AG09319 (cell line): ENCODE data around the gene PTPN22.
A peak's percentile ranks its signal among the peaks of the same experiment; 100 is the strongest.

Experiments
- DNase-seq: peaks from one replicate; pipeline ENCODE4 v3.0.0-alpha.2; 2010; ENCODE audit warnings: low read depth; ENCODE audit errors: extremely low read depth
- TF ChIP-seq, protein P1 (sequence below): IDR thresholded peaks from 2 replicates; pipeline ENCODE4 v1.5.1; 2011; ENCODE audit warnings: low read depth, mild to moderate bottlenecking, inconsistent platforms, low read length, moderate library complexity

The PTPN22 gene

DNA sequence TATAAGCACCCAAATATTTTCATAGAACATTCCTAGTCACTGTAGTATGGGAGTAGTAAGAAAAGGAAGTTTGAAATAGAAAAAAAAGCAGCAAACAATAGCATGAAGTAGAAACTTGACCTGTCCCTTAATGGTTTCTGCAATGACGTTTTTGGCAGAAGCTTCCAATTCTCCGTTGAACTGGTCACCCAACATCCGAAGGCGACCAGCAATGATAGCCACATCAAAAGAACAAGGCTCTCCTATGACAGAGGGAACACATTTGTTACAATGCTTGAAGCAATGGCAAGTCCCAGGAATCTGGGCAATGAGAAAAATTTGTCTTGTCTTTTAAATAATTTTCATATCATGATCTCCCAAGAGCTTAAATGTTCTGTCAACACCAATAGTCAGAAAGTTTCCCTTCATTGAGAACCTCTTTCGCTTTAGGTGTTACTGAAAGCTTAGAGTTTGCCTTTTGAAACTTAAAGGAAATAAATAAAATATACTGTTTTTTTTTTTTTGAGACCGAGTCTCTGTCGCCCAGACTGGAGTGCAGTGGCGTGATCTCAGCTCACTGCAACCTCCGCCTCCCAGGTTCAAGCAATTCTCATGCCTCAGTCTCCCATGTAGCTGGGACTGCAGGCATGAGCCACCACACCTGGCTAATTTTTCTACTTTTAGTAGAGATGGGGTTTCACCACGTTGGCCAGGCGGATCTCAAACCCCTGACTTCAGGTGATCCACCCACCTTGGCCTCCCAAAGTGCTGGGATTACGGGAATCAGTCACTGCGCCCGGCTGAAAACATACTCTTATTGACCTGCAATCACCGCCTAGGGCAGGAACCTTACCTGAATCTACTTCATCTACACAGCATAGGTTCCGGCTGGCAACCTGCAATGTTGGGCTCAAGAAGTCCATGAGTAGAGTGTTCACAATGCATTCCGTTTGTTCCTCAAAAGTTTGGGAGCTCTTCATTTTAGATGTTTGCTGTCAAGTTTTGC is 15.2 kb upstream of the PTPN22 start:
- no peak for DNase-seq
- TF ChIP-seq, protein P1, sequence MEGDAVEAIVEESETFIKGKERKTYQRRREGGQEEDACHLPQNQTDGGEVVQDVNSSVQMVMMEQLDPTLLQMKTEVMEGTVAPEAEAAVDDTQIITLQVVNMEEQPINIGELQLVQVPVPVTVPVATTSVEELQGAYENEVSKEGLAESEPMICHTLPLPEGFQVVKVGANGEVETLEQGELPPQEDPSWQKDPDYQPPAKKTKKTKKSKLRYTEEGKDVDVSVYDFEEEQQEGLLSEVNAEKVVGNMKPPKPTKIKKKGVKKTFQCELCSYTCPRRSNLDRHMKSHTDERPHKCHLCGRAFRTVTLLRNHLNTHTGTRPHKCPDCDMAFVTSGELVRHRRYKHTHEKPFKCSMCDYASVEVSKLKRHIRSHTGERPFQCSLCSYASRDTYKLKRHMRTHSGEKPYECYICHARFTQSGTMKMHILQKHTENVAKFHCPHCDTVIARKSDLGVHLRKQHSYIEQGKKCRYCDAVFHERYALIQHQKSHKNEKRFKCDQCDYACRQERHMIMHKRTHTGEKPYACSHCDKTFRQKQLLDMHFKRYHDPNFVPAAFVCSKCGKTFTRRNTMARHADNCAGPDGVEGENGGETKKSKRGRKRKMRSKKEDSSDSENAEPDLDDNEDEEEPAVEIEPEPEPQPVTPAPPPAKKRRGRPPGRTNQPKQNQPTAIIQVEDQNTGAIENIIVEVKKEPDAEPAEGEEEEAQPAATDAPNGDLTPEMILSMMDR, result no peak

DNA sequence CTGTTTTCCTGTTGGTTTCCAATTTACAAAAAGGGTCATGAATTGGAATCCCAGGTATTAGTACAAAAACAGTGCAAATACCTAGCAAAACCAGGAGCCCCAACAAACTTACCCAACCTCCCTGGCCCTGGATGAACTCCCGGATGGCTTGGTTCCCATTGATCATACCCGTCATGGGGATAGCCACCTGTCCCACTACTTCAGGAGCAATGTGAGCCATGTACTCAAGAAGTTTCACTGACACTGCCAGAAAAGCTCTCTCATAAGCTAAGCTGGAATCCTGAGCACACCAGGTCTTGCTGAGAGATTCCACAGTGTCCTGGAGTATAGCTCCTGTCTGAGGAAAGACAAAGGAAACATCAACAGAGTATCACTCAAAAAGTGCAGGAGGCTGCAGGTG is 10.1 kb upstream of the PTPN22 start:
- TF ChIP-seq, protein P1, result no peak
- DNase-seq, result no peak

GRCh38 chr1:113879739-113880038 is 8.2 kb upstream of the PTPN22 start:
- no peak for DNase-seq

DNA sequence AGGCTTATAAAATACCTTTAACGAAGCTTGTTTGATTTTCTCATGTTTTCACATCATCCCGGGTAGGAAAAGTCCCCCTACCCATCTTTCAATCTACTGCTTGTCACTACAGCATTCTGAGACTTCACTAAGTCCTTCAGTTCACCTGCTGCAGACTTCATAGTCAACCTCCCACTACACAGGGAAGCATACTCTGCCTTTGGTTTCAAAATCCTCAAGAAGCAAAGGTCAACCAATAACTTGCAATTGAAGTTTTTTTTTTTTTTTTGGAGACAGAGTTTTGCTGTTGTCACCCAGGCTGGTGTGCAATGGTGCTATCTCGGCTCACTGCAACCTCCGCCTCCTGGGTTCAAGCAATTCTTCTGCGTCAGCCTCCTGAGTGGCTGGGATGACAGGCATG is 4.7 kb upstream of the PTPN22 start:
- TF ChIP-seq, protein P1, result no peak
- no peak for DNase-seq

More at GRCh38 chr1:113879739-113880038, 8.2 kb upstream of the PTPN22 start:
- TF ChIP-seq, protein P1, result no peak

GRCh38 chr1:113875714-113876113 is 4.2 kb upstream of the PTPN22 start:
- no peak for DNase-seq
- TF ChIP-seq, protein P1, result no peak

GRCh38 chr1:113874012-113874879 is 2.7 kb upstream of the PTPN22 start:
- DNase-seq, result no peak

More at GRCh38 chr1:113874012-113874879, 2.7 kb upstream of the PTPN22 start:
- TF ChIP-seq, protein P1, result peak; percentile 4
